Putamen (tissue), 1 donor: Measurements from ENCODE around the gene OR2A7.
"Not testable (repeated sequence)": the region's sequence is repeated elsewhere in the genome, so short reads cannot be mapped to it uniquely, and the experiment has no call there.

Experiments used
- DNase-seq: peaks from one replicate; pipeline ENCODE4 v3.0.0-alpha.2; 2016; ENCODE audit warnings: low spot score

The OR2A7 gene, protein sequence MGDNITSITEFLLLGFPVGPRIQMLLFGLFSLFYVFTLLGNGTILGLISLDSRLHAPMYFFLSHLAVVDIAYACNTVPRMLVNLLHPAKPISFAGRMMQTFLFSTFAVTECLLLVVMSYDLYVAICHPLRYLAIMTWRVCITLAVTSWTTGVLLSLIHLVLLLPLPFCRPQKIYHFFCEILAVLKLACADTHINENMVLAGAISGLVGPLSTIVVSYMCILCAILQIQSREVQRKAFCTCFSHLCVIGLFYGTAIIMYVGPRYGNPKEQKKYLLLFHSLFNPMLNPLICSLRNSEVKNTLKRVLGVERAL

DNA sequence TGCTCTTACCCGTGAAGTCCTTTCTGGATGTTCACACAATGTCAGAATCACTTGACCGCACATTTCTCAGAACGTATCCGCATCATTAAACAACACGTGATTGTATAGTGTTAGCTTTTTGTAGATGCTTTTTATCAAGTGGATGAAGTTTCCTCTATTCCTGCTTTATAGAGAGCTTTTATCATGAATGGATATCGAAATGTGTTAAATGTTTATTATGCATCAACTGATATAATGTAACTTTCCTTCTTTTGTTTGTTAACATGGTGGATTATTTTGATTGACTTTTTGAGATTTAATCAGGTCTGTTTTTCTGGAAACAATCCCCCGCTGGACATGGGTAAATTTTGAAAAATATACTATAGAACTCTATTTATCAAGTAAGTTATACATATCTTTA is at the start of gene OR2A7:
TSS of gene OR2A7 (minus strand) at position 101 of the 400 bp plus-strand sequence. CDS start 5,164 bp downstream, outside the sequence.
- not testable (repeated sequence) for DNase-seq

DNA sequence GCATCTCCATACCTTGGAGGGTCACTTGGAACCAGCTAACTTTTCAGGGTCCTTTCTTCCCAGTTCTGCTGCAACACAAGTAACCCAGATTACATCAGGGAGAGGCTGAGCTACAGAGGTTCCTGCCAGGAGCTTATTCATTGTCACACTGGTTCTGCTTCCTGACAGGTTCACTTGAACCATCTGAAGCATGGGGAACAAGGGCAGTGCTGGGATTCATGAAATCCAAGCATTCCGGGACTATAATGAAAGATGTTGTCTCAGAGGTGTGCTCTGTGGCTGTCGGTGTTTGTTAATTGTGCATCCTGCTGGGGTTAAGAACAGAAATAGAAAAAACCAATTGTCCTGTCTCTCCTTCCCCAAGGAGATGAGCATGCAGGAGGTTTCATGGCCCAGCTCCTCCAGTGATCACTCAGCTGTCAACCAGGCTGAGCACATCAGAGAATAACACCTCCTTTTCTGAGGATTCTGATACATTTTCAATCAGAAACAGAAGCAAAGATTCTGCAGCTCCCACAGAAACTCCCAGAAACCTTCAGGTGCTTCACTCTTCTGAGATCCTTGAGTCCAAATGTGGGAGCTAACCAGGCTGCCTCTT is 47.4 kb upstream of the OR2A7 start, which contains the start of gene OR2A1:
TSS of gene OR2A1 (plus strand) at position 548 of the 598 bp plus-strand sequence. CDS start 5,706 bp downstream, outside the sequence.
- not testable (repeated sequence) for DNase-seq

DNA sequence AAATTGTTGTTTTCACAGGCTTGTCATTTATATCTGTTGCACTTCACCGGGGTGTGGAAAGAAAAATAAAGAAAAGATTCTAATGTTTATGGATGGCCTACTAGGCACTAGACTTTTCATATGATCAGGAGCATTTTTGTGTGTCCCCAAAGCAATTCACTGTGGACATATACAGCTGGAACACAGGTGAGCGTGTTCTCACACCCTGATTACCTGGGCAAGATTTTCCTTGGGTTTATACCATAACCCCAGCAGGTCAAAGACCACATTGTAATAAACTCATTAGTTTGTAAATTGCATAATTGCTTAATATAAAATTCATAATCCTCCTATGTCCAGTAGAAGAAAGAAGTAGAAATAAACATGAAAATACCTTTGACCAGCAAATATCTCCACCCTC is 46.6 kb upstream of the OR2A7 start:
- DNase-seq: not testable (repeated sequence)

DNA sequence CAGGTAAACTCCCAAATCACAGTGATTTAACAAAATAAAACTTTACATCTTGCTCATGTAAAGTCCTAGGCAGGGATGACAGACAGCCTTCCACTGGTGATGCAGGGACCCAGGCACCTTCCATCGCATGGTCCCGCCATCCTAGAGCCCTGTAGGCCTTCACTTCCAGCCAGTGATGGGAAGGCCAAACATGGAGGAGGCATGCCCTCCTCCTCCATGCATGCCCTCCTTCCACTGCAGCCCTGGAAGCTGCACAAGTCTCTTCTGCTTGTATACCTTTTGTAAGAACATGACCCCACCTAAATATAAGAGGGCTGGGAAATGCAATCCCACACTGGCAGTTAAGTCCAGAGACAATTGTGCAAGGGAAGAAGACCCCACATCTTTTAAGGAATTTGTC is 45.1 kb upstream of the OR2A7 start:
- not testable (repeated sequence) for DNase-seq

DNA sequence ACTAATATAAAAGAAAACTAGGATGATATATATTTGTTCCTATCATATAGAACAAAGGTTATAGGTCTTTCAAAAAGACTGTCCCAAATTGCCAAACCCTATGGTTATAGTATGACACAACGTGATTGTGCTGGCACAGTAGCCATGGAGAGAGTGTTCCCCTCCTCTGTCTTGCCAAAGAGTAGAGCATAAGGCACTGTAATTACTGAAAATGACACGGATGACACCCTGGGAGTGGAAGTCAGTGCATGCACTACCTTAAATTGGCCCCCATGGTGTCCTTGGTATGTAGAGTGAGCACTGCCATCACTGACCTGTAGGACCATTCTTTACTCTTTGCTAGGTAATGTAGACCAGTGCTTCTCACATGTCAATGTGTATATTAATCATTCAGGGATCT is 40.6 kb upstream of the OR2A7 start:
- DNase-seq: not testable (repeated sequence)

DNA sequence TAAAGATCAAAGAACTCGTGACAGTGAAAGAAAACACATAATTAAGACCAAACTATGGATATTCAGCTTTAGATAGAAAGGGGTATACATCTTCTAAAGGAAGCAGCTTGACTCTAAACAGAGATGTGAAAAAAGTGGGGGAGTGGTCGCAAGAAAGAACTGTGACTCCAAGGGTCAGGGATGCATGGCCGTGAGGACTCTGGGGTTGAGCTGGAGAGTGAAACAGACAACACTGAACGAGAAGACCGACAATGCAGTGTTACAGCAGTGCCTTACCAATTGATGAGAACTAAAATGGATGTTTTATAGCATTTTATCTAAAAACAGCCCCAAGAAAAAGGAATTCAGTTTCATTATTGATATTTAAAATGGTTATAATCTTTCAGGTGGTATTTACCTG is 39.0 kb upstream of the OR2A7 start:
- not testable (repeated sequence) for DNase-seq

DNA sequence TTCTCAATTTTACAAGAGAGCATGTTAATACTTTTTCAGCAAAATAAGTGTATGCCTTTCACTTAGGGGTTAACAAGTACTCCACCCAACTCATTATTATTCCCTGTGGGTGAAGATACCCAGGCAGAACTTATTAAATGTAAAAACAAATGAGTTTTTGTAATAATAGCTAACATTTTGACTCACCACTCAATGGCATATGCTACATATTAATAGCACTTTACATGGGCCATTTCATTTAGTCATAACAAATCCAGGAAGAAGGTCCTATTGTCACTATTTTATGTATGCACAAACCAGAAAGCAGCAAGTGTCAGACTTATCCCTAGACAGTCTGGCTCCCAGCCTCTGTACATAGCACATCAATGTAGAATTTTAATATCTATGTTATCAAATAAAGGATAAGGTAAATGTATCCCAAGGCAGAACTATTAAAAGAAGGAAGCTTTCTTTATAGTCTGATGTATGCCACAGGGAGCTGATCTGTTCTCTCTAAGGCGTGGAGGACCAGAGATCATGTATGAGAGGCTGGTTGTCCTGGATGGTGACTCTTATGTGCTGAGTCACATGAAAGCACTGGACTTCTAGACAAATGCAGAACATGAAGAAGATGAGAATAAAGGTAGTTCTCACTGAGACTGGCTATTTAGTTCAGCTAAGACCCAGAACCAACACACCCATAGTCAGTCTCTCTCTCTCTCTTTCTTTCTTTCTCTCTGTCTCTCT is 38.1 kb upstream of the OR2A7 start:
- not testable (repeated sequence) for DNase-seq

DNA sequence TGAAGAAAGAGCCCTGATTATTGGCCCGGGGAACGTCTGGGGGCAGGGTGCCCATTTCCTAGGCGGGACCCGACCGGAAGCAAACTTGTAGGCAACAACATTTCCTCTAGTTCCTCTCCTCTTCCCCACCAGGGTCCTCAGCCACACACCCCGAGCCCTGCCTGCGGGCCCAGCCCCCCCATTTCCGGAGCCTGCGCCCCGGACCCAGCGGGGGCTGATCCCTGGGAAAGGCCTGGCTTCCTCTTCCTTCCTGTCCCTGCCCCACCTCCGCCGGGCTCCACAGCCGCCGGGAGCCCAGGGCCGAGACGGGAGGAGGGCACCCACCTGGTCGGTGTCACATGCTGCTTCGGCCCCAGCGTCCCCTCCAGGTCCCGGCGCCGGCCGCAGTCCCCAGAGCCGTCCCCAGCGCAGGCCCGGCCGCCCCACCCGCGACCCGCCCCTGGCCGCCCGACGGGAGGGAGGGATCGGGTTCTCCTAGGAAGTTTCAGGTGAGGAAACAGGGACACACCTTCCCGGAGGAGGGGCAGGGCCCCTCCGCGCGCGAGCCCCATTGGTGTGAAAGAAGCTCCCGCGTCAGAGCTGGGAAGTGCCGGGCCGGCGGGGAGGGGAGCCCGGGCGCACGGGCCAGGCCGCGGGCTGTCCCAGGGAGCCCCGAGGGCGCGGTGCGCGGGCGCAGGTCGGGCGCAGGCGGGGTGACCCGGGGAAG is 29.4 kb upstream of the OR2A7 start:
- DNase-seq: not testable (repeated sequence)

DNA sequence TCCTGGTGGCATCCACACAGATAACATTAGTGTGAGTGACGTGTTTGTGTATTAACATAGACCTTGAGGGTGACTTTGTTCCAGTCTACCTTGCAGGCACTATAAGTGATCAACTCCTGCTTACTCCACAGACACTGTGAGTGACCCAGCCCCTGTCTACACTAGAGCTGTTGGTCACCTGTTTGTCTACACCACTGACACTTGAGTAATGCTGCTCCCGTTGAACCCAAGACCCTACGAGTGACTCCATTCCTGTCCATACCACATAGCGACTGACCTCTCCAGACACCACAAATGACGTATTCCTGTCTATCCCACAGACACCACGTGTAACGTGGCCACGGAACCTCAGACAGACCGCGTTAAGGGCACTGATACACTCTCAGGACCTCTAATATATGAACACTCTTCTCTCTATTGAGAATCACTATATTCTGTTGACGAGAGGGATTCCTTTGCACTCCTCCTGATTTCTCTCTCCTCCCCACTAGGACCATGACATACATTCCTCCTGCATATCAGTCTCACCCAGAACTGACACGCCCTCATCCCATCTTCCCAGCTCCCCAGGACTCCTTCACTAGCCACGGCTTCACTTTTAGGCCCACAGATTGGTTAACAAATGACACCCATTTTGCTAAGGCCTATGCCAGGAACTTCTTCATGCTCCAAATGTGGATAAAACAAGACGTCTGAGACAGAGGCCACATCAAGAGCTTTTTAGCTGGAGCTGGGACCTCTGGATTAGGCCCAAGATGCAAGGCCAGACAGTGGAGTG is 28.0 kb upstream of the OR2A7 start:
- not testable (repeated sequence) for DNase-seq

DNA sequence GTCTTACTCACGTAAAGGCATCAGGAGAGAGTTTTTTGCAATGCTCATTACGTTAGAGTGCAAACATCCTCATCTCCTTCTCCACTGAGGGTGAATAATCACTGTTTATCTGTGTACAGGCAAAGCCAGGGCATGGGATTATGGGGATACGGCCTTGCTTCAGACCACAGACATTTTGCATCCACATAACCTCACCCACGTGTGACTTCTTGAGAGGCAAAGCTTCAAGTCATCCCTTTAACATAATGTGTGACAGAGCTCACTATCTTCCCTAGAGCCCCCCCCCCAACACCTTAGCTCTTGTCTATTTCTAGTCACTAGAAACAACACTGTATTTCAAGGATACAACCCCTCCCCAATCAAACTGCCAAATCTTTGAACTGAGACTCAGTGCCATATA is 27.0 kb upstream of the OR2A7 start:
- DNase-seq: not testable (repeated sequence)

DNA sequence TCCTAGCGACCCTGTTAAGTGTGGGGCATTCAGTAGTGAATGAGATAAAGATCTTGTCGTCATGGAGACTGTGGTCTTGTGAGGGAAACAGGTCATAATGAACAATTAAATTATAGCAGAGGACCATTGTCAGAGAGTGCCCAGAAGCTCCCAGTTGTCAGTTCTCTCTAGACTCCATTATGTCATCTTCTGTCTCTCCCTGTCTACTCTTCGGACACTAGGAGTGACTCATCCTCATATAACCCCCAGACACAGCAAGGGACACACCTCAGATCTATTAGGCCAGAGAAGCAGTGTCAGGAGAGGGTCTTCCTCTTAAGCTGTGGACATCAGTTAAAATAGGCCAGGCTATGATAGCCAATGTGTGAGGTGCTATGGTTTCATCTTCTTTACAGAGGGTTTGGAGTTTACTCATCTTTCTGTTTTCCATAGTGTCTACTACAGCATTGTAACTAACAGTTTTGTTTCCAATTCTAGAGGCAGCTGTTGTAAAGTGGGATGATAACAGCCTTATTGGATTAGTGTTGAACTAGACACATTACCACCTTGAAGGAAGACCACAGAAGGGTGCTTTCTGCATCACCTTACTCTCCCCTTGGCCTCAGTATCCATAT is 22.7 kb upstream of the OR2A7 start:
- not testable (repeated sequence) for DNase-seq

DNA sequence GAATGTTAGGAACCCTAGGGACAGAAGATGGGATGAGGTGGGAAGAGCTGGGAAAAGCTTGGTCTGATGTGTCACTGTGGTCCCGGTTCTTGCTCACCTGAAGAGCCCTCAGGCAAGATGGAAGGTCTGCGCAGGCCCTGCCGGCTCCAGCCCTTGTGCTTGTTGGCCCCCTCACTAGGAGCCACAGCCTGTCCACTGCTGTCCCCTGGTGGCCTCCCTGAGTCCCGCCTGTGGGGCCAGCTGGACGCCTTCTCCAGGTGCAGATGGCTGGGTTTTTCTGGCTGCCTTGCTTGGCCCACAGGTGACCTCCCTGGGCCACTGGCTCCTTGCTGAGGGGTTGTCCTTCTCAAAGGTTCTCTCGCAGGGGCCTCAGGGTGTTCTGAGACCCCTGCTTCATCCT is 19.1 kb upstream of the OR2A7 start:
- DNase-seq: not testable (repeated sequence)

DNA sequence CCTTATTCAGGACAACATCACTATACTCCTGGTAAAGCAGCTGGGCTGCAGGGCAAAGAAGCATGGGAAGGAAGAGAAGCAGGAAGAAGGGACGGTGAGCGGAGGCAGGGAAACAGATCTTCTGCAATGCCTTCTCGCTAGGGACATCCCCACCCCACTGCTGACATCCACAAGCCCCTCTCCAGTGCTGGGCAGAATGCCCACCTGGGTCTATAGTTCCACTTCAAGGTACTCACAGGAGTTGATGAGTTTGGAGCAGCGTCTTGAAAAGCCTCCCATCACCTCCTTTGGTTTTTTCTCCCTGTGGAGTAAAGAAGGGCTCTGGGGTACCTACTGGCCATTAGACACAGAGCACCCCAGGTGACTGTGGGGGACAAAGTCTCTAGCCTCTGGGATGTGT is 17.9 kb upstream of the OR2A7 start:
- not testable (repeated sequence) for DNase-seq

DNA sequence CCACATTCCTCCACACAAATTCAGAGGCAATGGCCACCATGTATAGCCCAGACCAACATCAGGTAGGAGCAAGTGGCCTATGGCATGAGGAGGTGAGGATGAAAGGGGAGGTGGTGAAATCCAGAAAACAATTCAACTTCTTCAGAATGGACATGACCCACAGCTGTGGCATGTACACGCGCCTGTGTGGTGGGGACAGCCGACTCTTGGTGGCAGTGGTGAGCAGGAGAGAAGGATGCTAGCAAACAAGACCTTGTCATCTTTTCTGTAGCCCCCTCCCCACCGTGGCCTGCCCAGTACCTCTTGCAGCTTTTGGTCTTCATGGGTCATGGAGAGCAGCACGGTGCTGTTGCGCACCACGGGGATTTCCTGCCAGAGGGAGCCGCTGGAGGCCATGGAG is 17.4 kb upstream of the OR2A7 start:
- DNase-seq: not testable (repeated sequence)

DNA sequence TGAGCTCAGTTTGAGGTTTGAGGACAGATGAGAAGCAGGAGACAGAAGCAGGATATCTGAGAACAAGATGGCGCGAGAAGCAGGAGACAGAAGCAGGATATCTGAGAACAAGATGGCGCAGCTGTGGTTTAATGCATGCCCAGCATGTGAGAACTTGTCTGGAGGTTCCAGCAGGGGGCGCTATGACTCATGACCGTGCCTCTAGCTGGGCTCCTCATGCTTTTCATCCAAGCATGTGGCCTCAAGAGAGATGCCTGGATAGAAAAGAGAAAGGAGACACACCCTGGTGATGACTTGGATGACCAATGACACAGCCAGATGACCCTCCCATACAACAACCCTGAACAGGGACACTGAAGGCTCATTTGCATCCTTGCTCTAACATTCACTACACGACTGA is 15.4 kb upstream of the OR2A7 start:
- DNase-seq: not testable (repeated sequence)

DNA sequence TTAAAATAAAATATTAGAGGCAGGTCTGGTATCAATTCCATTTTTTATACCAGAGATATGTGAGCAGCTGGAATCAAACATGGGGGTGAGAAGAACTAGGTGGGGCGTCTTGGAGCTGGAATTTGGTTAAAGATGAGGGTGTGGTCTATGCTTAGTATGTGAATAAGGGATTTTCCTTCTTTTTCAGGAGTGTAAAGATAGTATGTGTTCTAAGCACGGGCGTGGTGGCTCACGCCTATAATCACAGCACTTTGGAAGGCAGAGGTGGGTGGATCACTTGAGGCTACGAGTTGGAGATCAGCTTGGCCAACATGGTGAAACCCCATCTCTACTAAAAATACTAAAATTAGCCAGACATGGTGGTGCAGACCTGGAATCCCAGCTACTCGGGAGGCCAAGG is 10.7 kb upstream of the OR2A7 start:
- not testable (repeated sequence) for DNase-seq

DNA sequence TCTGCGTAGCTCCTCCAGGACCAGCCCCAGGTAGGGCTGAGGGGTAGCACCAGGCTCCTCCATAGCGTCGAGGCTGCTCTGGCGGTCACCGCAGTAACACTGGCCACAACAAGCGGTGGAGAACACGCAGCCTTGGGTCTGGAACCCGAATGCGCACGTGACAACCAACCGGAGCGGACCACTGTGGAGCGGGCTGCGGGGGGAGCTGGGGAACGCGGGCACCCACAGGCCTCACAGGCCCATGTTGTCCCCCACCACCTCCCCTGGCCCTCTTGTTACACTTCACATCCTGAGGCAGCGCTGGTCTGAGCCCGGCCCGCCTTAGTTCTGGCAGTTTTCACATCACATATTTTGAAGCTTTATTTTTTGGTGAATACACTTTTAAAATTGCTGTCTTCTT is 4.6 kb upstream of the OR2A7 start, which contains the start of gene CTAGE8:
TSS of gene CTAGE8 (minus strand) at position 101 of the 400 bp plus-strand sequence. CDS start at position 63, 38 bp downstream.
- not testable (repeated sequence) for DNase-seq

DNA sequence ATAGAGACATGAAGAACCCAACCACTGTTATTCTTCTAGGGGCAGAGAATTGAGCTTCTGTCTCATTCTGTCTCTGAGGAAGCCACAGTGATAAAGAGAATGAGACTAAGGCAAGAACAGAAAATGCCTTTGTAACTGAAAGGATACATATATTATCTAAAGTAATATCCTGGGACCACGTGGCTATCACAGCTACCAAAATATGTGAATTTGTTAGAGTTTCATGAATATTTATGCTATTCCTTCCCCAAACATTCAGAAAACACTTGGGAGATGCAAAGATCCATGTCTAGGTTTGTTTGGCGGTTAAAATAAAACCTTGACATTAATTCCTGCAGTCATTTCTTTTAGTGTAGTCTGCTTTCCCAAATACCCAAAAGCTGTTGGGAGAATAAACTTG is 2.5 kb downstream of the OR2A7 start:
- DNase-seq: not testable (repeated sequence)

DNA sequence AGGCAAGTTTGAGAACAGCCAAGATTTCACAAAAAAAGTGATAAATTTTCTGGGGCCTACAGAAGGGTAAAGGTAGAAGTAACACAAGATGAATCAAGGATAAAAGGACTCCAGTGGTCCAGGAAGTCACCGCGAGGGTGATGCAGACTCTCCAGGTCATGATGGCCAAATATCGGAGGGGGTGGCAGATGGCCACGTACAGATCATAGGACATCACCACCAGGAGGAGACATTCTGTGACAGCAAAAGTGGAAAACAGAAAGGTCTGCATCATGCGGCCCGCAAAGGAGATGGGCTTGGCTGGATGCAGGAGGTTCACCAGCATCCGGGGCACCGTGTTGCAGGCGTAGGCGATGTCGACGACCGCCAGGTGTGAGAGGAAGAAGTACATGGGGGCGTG is 5.5 kb downstream of the OR2A7 start:
- DNase-seq: not testable (repeated sequence)

DNA sequence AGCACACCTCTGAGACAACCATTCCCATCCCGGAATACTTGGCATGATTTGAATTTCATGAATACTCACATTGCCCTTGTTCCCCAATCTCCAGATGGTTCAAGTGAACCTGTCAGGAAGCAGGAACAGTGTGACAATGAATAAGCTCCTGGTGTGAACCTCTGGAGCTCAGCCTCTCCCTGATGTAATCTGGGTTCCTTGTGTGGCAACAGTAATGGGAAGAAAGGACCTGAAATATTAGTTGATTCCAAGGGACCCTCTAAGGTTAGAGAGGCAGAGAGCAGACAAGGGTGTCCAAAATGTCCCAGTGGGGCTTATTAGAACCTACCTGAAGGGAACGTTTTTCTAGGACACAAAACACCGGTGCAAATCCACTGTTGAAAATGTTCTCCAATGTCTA is 8.5 kb downstream of the OR2A7 start:
- DNase-seq: no peak

DNA sequence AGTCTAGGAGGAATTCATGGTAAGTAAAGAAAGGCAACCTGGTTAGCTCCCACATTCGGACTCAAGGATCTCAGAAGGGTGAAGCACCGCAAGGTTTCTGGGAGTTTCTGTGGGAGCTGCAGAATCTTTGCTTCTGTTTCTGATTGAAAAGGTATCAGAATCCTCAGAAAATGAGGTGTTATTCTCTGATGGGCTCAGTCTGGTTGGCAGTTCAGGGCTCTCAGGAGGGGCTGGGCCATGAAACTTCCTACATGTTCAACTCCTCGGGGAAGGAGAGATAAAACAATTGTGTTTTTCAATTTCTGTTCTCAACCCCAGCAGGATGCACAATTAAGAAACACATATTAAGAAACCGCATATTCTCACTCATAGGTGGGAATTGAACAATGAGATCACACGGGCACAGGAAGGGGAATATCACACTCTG is 9.1 kb downstream of the OR2A7 start:
- no peak for DNase-seq
